ENCODE measurements around the gene TMC5.

GRCh38 chr16:19506965-19507364, 89.3 kb downstream of the TMC5 start:
- TF ChIP-seq CTCF (IDR thresholded peaks at IDR 0.05) (no peak), POLR2AphosphoS5 (IDR thresholded peaks at IDR 0.05; ENCODE audit: low read depth, low read length) (no peak), EZH2phosphoT487 (IDR thresholded peaks at IDR 0.05; ENCODE audit: borderline replicate concordance, low read depth) (no peak), YY1 (IDR thresholded peaks at IDR 0.05; ENCODE audit: low read depth) (no peak), REST (IDR thresholded peaks at IDR 0.05; ENCODE audit: low read depth, low read length) (no peak), NFIC (IDR thresholded peaks at IDR 0.05; ENCODE audit: borderline replicate concordance) (no peak), JUND (IDR thresholded peaks at IDR 0.05) (no peak)

All from SK-N-SH (cell line).